GM18499 (cell line): ENCODE results near the gene PRR20G.

Experiments
- ATAC-seq: cut with Tn5 transposase; IDR thresholded peaks from one replicate; pipeline ENCODE4 v1.9.1; 2021; ENCODE audit warnings: moderate number of reproducible peaks; ENCODE audit not compliant: insufficient read depth, unreplicated experiment

Gene PRR20G

GRCh38 chr3:127264794-127265514, 22.9 kb downstream of the PRR20G start:
- ATAC-seq = no peak

DNA sequence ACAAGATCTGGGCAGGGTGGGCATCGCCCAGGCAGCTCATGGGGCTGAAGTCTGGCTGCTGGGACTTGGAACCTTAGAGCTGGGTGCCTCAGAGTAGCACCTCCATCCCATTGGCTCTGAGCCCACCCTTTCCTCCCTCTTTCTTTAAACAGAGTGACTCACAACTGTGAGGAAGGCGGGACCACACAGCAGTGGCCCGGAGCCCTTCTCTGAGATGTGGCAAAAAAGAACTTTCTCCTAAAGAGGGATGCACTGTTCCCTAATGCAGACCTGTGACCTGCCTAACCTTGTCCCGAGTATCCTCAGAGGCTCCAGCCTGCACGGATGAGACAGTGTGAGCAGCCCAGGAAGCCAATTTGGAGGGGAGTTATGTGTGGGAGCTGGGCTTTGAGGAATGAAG, 23.6 kb downstream of the PRR20G start:
- no peak for ATAC-seq

- ATAC-seq = no peak
Observed at GRCh38 chr3:127263586-127264231, 24.1 kb downstream of the PRR20G start.

GRCh38 chr3:127263037-127263436, 24.8 kb downstream of the PRR20G start:
- ATAC-seq = no peak

DNA sequence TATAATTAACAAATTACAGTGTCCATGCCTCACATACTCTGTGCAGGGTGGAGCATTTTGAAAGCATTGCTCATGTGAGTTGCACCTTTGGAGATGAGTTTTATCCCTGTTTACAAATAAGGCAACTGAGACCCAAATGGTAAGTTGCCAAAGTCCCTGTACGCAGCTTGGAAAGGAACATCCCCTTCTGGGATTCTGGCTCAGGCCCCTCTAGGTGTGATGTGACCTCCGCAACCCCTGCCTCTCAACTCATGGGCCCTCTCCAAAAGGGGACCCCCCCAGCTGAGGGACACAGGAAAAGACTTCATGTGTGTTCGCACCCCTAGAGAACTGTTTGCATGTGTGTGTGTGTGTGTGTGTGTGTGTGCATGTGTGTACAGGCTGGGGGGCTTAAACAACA, 25.3 kb downstream of the PRR20G start:
- ATAC-seq = no peak

- no peak for ATAC-seq
Observed at GRCh38 chr3:127261925-127262324, 25.9 kb downstream of the PRR20G start.

- ATAC-seq = no peak
Observed at GRCh38 chr3:127260826-127261555, 26.9 kb downstream of the PRR20G start.

- no peak for ATAC-seq
Observed at GRCh38 chr3:127260416-127260815, 27.4 kb downstream of the PRR20G start.

DNA sequence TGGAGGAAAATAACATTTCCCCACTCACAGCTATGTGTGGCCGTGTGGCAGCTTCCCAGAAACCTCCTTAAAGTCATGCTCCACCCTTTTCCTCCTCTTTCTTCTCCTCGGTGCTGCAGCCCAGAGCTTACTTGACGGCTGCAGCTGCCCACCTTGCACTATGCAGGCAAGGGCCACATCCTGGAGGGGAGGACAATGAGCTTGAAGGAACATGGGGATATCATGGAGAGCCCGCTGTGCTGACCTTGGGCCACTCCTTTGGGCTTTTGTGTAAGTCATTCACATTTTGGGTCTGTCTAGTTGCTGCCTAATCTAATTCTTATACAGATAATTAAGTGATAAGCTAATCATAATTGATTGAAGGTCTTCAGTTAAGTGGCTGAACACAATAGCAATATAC, 28.0 kb downstream of the PRR20G start:
- ATAC-seq = no peak

GRCh38 chr3:127258733-127259132, 29.1 kb downstream of the PRR20G start:
- no peak for ATAC-seq

- no peak for ATAC-seq
Observed at GRCh38 chr3:127257351-127257750, 30.5 kb downstream of the PRR20G start.

GRCh38 chr3:127256733-127257271, 31.0 kb downstream of the PRR20G start:
- ATAC-seq = no peak

- ATAC-seq = no peak
Observed at GRCh38 chr3:127256138-127256537, 31.7 kb downstream of the PRR20G start.

DNA sequence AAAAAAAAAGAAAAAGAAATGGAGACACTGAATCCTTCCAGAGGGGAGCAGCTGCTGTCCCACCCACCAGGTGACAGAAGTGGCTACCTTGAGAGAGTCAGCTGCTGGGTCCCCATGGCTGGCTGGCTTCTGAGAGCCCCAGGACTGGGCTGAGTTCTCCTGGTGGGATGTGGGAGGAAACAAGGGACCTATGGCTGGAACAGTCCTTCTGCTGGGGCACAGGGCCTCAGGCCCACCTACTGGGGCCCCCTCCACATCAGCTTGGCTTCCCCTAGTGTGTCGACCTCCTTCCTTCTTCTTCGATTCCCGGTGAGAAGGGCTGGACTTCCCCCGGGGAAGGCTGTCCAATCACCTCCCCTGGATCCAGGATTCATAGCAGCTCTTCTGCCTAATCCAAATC, 32.3 kb downstream of the PRR20G start:
- no peak for ATAC-seq

DNA sequence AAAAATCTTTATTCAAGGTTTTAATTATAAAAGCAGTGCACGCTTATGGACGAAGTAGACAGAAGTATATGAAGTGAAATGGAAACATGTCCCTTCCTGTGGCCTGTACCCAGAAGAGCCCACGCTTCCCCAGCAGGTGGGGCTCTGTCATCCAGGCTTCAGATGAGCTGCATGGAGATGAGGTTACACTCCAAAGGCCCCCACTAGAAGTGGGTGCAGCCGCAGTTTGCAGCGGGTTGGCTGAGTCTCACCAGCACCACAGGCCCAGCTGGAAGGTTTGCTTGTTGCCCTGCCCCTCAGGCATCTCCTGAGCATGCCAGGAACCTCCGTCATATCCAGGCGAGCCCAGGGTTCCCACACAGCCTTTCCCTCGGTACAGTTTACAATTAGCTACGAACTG, 33.1 kb downstream of the PRR20G start:
- ATAC-seq = no peak

DNA sequence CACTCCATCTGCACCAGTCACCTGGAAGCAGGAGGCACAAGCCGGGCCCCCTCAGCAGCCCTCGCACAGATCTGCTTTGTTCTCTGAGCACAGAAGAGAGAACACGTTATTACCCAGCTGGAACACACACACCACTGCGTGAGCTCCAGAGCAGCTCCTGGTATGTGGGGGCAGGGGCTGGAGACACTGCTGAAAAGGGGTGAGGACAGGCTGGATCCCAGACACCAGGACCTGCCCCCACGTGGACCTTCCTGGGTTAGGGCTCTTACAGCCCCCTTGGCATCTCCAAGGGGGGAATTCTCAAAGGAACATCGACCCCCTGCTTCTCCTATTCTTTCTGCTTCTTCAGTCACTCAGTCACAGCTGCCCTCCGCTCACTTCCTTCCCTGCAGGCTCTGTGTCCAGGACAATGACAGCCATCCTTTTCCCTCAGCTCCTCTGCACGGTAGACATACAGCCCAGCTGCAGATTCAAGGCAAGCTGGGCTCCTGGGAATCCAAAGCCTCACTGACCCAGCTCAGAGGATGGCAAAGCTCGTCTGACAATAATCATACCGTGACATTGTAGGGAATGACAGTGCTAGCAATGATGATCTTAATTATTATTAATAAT, 33.7 kb downstream of the PRR20G start:
- ATAC-seq = no peak

GRCh38 chr3:127253491-127253890, 34.4 kb downstream of the PRR20G start:
- ATAC-seq = no peak

GRCh38 chr3:127252446-127252845, 35.4 kb downstream of the PRR20G start:
- no peak for ATAC-seq

GRCh38 chr3:127250032-127250431, 37.8 kb downstream of the PRR20G start:
- ATAC-seq = no peak

- ATAC-seq = no peak
Observed at GRCh38 chr3:127247292-127247691, 40.6 kb downstream of the PRR20G start.

DNA sequence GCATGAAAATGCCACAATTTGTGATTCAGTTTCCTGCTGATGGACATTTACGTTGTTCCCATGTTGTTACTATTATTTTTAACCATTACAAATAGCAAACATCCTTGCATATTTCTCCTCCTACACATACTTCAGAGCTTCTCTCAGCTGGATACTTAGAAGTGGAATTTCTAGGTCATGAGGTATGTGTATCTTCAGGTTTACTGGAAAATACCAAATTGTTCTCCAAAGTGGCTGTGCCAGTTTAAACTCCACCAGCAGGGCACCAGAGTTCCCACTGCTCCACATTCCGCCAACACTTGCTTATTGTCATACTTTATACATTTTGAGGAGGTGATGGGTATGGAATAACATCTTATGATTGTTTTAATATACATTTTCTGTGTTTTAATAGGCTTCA, 49.2 kb downstream of the PRR20G start:
- ATAC-seq = no peak
